Fibroblast of pulmonary artery (primary cell): ENCODE measurements around the gene TLE4.

Source experiments
- DNase-seq: peaks from one replicate; pipeline ENCODE4 v3.0.0-alpha.2; 2010; ENCODE audit warnings: low read depth
- H3K4me3 ChIP-seq: replicated peaks from 2 replicates; pipeline ENCODE4 v1.5.1; 2011; ENCODE audit warnings: low read depth, mild to moderate bottlenecking, control low read depth, low read length, moderate library complexity
- TF ChIP-seq, protein P1 (sequence below): IDR thresholded peaks from 2 replicates; pipeline ENCODE4 v1.5.1; 2011; ENCODE audit warnings: mild to moderate bottlenecking, control low read depth, low read length, inconsistent platforms; ENCODE audit errors: missing control alignments

TLE4 gene

GRCh38 chr9:79583952-79584654 lies 12.3 kb downstream of the TLE4 start:
- DNase-seq: no peak
- TF ChIP-seq, protein P1, sequence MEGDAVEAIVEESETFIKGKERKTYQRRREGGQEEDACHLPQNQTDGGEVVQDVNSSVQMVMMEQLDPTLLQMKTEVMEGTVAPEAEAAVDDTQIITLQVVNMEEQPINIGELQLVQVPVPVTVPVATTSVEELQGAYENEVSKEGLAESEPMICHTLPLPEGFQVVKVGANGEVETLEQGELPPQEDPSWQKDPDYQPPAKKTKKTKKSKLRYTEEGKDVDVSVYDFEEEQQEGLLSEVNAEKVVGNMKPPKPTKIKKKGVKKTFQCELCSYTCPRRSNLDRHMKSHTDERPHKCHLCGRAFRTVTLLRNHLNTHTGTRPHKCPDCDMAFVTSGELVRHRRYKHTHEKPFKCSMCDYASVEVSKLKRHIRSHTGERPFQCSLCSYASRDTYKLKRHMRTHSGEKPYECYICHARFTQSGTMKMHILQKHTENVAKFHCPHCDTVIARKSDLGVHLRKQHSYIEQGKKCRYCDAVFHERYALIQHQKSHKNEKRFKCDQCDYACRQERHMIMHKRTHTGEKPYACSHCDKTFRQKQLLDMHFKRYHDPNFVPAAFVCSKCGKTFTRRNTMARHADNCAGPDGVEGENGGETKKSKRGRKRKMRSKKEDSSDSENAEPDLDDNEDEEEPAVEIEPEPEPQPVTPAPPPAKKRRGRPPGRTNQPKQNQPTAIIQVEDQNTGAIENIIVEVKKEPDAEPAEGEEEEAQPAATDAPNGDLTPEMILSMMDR: no peak
- no peak overlapping the region for H3K4me3 ChIP-seq

GRCh38 chr9:79584655-79584982 lies 12.9 kb downstream of the TLE4 start:
- H3K4me3 ChIP-seq: no peak overlapping the region
- DNase-seq: no peak
- TF ChIP-seq, protein P1: no peak

DNA sequence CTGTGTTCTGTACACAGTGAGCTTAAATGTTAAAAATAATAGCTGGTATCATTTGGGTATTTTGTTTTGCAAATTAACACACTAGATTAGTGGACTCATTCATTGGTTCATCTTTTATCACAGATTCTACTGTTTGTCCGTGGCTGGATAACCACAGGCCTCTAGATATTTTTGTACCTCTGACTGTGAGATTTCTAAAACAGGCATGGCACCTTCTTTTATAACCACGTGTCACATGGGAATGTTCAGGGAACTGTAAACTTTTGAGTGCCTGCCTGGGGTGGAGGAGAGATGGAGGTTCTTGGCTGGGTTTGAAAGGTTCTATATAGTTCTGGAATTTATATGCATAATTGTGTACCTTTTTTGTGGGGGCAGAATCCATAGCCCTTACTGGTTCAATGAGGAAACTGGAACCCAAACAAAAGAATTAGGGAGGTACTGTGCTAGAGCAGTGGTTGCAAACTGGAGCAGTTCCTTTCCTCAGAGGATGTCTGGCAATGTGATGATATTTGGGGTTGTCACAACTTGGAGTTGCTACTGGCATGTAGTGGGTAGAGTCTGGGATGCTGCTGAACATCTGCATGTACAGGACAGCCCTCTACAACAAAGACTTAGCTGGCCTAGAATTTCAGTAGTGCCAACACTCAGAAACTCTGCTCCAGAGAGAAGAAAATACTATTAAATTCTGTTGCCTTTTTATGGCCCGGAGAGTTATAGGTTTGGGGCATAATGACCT lies 16.9 kb downstream of the TLE4 start:
- TF ChIP-seq, protein P1: no peak
- DNase-seq: no peak
- H3K4me3 ChIP-seq: no peak overlapping the region

- DNase-seq: no peak
- TF ChIP-seq, protein P1: no peak
- no peak overlapping the region for H3K4me3 ChIP-seq
These were observed 19.7 kb downstream of the TLE4 start for GRCh38 chr9:79591458-79591857.

GRCh38 chr9:79592726-79593493 lies 21.1 kb downstream of the TLE4 start:
- H3K4me3 ChIP-seq: no peak overlapping the region
- TF ChIP-seq, protein P1: no peak

DNA sequence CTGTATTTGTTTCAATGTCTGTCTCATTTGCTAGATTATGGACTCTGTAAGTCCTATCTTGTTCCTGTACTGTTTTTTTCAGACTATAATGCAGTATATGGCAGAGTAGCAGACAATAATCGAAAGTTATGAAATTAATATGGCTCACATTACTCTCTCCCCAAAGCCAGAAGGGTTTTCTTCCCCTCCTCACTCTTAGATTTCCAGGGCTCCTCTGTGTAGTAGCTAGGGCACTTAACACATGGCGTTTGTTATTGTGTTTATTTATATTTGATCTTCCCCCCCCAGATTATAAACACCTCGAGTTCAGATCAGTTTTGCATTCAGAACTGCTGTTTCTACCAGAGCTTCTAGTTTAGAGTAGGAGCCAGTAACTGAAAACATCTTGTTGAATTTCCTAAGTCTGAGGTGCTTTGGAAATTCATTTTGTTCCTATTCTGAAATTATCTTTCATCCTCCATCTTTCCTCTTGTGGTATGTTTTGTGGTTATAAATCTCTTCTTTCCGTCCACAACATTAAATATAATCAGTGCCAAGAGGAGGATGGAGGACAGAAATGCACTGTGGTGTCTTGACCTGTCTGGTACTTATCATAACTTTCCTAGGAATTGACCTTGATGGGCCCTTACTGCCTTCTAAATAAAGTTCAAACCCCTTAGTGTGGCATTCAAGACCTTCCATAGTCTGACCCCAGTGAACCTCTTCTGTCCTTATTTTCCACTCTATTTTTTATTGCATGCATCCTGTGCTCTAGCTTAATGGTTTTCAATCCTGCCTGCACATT lies 27.0 kb downstream of the TLE4 start:
- H3K4me3 ChIP-seq: no peak overlapping the region
- DNase-seq: no peak
- TF ChIP-seq, protein P1: no peak

More at GRCh38 chr9:79592726-79593493, 21.1 kb downstream of the TLE4 start:
- DNase-seq: peak; percentile 20
